GM21619 (cell line): Measurements from ENCODE around the gene RAPGEF5.
A peak's percentile ranks its signal among the peaks of the same experiment; 100 is the strongest.

ENCODE experiments used
- ATAC-seq: cut with Tn5 transposase; IDR thresholded peaks from one replicate; pipeline ENCODE4 v1.9.1; 2021; ENCODE audit not compliant: unreplicated experiment

The RAPGEF5 gene

DNA sequence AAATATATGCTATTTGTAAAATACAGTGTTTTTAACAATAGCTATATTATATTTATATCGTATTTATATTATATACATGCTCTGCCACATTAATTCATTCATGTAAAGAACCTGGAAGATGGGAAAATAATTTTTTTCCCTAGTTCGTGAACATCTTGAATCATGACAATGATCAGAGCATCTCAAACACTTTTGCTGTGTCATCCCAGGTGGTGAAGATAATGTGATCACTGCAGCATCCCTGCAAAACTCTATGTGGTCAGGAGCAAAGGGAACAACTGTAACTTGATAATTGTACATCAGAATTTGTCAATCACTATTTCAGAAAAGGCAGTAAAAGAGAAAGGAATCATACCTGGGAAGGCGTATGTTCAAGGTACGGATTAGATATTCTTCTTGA, 39.3 kb downstream of the RAPGEF5 start:
- no peak for ATAC-seq

DNA sequence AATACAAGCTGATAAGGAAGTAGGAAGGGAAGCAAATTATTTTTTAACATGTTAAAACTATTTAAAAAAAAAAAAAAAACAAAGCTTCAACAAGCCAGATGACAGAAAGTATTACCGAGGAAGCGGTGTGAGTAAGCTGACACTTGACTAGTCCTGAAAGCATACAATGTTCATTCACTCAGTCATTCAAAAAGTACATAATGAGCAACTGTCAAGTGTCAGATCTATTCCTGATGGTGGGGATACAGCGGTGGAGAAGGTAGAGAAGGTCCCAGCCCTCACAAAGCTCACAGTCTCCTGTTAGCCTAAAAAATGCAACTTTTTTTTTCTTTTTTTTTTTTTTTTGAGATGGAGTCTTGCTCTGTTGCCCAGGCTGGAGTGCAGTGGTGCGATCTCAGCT, 40.0 kb downstream of the RAPGEF5 start:
- no peak for ATAC-seq

DNA sequence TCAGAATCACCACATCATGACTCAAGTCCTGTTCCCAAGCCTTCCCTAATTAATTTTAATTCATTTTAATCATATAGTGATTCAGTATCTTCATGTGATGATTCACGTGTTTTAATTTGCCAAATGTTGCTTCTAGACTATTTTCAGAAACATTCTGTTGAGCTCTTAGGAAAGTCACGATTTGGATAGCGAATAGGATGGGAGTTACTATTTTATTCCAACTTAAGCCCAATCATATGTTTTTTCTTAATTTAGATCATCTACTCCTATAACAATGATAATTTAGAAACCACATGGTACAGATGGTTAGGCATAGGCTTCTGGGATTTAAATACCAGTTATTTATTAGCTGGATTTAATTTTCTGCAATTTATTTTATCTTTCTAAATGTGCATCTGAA, 49.1 kb downstream of the RAPGEF5 start:
- no peak for ATAC-seq

DNA sequence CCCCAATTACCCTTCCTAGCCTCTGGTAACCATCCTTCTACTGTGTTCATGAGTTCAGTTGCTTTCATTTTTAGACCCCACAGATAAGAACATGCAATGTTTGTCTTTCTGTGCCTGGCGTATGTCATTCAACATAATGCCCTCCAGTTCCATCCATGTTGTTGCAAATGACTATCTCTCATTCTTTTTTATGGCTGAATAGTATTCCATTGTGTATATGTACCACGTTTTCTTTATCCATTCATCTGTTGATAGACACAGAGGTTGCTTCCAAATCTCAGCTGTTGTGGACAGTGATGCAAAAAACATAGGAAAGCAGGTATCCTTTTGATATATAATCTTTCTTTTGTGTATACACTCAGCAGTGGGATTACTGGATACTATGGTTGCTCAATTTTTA, 51.2 kb downstream of the RAPGEF5 start:
- no peak for ATAC-seq

DNA sequence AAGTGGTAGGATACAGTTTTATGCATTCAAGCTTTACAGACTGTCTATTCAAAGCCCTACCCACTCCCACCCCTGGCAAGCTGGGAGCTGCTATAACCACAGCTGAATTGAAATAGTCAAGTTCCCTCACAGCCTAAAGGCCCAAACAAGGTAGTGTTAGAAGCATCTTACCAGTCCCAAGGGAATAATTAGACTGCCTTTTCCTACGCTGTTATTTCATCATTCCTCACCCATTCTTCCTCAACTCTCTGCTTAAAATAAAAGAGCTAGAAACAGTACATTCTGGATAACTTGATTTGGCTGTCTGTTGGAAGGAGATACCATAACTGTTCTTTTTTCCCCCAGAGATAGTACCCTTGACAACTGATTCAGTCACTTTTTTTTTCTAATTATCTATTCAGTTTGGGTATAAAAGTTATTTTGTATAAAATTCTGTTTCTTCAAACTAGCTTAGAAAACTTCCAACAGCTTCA, 54.0 kb downstream of the RAPGEF5 start:
- no peak for ATAC-seq

DNA sequence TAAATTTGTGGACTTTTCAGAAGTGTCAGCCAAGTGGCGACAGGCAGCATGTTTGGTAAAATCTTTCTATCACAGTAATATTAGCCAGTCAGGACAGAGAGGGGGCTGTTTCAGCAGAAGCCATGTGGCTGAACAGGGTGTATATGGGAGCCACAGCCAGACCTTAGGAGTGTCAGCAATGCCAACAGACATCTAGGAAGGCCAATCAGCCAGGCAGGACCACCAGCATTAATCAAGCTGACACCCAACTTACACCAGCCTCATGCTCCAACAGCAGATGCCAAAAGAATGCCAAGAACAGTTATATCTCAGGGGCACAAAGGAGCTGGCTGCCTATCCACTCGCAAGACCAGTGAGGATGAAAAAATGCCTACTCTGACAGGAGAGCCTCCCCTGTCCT, 54.8 kb downstream of the RAPGEF5 start:
- no peak for ATAC-seq

DNA sequence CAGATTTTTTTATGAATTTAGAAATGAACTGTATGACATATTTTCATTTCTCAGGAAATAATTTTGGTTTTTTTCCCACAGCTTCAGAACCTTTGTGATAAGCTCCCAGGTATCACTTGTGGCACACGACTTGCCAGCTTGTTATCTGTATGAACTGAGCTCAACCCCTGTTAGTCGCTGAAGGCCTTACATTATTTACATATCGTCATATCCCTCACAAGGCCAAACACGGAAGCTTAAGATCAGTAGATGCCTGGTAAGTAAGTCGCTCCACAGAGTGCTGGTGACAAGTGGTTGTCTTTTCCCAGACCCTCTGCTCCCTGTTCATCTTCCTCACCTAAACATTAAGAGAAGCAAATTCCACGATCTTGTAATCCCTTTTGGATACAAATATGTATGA, 55.2 kb downstream of the RAPGEF5 start:
- no peak for ATAC-seq

DNA sequence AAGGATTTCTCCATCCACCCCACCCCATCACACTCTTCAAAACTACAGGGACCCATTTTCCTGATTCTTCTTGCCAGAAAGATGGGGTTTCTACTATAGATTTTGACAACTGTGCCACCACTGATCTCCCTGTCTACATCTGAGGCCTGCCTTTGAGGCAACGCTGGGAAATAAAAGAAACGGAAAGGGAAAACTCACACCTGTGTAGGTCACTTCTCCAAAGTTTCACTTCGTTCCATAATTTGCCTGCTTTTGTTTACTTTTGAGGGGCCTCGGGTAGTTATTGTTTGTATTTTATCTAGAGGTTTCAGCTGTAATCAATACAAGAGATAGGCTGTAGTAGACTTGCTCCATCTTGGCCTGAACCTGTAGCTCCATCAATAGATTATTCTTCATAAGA, 56.1 kb downstream of the RAPGEF5 start:
- ATAC-seq: no peak

DNA sequence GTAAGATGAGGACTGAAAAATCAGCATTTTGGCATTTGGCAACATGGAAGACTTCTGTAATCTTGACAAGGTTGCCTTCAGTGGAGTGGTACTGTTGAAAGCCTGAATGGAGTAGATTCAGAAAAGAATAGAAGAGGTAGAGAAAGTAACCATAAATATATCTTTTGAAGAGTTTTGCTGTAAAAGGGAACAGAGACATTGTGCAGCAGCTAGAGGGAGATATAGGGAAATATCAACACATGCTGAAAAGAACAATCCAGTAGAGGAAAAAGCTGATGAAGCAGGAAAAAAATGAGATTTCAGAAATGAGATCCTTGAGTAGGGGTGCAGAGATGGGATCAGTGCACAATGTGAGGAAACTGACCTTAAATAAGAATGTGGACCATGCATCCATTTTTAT, 60.0 kb downstream of the RAPGEF5 start:
- no peak for ATAC-seq

DNA sequence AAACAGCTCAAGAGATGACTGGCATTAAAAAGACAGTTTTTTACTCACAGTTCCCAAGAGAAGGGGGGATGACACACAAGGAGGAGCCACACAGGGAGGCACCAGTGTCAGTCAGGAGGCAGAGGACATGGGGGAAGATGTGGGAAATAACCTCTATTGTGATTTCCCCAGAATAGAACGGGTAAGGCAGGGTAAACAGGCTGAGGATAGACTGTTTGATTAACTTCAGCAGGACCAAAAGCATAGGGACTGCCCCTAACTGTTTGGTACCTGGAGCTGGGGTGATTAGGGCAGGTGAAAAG, 60.7 kb downstream of the RAPGEF5 start:
- peak; percentile 47 for ATAC-seq

DNA sequence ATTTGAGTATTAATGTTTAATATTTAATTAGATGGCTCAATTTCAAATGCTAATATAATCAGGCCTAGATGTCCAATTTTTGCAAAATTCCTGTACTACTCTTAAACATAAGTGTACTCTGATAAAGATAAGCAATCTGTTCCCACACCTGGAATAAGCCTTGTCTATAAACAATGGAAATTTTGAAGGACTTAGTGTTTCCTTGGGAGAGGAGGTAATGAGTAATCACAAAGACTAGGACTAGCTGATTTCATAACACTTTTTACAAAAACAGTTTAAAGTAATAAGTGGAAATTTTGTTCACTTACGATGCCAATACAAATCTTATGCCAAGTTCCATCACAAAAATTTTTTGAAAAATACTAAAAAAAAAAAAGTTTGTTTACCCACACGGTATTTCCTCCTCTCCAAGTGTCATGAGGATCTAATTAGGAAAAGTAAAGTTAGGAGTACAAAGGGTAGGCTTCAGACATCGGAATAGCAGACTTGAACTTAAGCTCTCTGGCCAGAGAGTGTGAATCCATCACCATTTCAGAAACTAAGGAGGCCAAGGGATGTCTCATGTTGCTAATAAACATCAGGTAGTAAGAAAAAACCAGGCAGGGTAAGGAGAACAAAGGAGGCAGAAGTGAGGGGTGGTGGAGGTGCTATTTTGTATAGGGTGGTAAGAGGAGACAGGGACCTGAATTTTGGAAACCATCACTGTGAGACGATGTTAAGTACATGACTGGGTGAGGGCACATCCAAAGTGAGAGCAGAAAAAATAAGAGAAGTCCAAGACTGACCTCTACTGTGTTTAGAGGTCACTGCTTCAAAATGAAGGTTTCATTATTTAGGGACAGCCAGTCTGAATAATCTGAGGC, 61.3 kb downstream of the RAPGEF5 start:
- ATAC-seq: no peak

DNA sequence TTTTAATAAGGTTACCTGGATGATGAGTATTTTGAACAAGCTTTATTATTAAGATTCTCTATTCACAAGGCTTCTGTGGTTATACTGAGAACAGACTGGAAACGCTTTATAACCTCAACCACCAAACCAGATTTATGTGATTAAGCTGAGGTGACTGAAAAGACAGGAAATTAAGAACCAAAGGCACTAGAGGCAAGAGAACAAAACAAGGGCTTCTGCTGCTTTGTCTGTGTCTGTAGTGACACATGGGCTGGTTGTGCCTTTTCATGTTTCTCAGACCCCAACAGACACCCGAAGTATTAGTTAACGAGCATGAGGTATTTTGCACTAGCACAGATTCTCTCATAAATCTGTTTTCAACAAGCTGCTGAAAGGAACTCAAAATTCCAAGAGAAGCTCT, 64.4 kb downstream of the RAPGEF5 start:
- no peak for ATAC-seq

DNA sequence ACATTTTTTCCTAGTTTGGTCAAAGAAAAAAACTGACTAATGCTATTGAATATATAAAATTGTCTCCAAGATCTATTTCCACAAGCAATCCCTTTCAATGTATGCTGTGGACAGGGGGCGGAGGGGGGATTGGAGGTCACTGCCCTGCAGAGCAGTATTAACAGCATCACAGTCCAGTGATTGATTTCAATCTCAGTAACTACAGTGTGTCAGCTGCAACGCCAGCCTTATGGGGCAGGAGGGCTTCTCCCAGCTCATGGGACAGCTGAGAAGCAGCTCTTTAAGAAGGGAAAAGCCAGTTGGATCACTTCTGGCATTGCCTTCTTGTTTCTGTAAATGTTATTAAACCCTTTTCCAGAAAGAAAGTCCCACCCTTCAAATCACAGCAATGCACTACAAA, 65.0 kb downstream of the RAPGEF5 start:
- ATAC-seq: no peak

DNA sequence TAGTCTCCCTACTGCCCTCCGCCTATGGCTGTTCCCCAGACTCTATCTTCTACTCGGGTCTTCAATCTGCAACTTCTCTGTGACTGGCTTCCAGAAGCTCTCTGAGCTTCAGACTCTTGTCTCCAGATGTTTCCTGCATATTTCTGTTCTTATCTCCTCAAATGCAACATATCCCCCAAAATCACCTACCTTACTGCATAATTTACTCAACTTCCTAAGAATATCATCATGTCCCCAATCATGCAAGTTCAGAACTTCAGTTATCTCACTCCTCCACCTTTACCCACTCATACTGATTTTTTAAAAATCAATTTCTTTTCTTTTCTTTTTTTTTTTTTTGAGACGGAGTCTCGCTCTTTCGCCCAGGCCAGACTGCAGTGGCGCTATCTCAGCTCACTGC, 68.8 kb downstream of the RAPGEF5 start:
- ATAC-seq: no peak

DNA sequence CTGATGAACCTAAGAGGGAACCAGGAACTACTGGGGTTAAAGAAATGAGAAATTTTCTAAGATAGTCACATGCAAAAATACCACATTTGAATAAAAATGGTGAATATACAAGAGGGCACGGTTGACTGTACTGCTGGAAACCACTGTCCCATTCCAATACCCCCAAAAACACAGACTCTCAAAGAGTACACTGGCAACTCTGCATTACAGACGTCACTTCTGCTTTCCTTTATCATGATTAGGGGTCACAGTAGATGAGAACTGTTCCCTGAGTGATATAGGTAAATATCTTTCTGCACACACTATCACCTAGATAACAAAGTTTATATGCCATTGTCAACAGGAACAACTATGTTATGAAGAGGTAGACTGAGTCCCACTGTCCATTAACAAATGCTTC, 69.5 kb downstream of the RAPGEF5 start:
- ATAC-seq: no peak

DNA sequence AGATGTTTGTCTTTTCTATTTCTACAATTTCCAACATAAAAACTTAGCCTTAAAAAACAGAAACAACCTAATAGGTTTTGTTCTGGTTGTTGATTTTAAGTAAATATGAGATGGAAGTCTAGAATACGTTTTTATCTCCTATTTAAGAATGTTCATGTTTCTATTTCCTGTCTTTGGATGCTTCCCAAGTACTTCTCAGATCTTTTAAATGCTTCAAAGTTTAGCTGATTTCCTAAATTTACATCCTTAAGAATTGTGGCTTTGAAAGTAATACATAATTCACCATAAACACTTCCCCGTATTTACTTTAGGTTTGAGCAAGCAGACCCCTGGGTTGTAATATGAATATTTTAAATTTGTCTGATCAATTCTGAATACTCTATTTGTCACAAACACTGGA, 70.5 kb downstream of the RAPGEF5 start:
- ATAC-seq: no peak

DNA sequence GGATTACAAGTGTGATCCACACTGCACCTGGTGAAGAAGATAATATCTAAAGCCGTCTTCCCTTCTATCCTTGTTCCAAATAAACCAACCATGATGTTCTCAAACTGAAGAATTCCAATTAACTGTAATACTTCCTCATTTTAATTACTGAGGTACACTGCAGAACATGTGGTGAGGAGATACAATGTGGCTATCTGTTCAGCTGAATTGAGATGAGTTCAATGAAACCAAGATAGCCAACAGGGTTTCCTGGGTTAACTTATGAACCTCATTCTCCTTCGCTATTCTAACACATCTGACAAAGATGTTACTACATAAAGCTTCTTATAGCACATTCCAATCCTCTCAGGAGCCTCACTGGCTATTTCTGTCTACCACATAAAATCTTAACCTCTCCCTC, 75.5 kb downstream of the RAPGEF5 start:
- ATAC-seq: no peak

DNA sequence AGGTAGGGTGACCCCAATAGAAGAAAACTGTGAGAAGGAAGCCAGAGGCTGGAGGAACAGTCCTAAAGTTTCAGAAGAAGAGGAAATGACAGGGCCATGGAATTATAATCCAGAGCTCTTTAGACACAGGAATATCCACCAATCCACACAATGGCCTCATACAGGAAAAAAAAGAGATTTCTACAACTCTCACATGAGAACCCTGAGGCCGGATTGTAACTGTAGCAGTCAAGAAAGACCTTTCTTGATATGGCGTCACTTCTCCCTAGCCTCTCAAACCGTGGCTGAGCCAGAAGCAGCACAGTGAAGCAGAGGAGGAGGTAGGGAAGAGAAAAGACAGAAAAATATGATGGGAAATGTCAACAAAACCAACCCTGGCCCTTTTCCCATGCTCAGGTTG, 76.9 kb downstream of the RAPGEF5 start:
- no peak for ATAC-seq

DNA sequence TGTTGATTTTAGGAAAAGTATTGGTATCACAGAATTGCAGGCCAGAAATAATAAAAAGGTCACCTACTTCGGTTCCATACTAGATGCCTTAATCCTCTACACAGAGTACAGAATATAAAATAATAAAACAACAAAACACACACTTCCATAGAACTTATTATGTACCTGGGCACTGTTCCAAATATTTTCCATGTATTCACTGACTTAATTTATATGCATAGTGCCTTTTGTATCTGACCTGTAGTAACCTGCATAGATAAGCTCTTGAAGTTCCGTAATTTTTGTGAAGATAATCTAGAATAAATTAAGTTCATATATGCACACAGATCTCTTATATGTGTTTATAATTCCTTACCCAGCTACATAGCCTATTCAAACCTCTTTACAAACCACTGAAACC, 78.3 kb downstream of the RAPGEF5 start:
- no peak for ATAC-seq

DNA sequence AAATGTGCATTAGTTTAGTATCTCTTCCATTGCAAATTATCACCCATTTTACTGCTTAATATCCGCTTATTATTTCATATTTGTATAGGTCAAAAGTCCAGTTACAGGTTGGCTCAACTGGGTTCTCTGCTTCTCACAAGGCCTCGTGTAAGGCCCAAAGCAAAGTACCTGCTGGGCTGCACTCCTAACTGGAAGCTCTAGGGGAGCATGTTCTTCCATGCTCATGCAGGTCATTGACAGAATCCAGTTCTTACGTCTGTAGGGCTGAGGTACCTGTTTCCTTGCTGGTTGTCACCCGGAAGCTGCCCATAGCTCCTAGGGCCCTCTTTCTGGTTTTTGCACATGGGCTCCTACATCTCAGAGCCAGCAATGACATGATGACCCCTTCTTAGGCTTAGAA, 79.6 kb downstream of the RAPGEF5 start:
- ATAC-seq: no peak

DNA sequence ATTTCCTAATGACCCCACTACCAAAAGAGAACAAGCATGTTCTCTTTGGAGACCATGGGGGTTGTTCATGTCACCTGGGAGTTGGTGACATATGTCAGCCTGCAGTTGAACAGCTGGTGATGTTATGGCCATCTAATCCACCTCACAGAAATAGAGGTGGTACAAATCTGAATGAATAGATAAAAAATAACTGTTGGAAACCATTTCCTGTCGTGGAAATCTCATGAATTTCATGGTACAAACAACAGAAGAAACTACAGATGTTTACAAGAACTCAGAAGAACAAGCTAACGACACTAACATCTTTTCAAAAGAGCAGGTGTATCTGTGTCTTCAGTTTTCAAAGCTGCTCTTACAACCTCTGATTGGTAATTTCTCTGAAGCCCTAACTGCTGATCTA, 81.3 kb downstream of the RAPGEF5 start:
- no peak for ATAC-seq

DNA sequence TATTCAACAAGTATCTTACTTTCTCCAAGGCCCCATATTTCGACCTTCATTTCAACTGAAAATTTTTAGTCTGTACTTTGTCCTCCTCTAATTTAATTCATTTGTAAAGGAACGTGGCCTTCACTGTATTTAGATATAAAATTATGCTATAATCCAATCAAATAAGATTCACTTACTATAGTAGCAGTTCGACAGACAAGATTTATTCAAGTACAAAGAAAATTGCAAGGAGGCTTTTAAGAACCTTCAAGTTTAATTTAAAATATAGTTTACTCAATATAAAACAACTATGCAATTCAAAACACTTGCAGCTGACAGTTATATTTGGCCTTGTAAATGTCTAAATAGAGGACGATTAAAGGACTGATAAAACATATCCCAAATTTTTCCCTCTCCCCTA, 85.6 kb downstream of the RAPGEF5 start:
- no peak for ATAC-seq

DNA sequence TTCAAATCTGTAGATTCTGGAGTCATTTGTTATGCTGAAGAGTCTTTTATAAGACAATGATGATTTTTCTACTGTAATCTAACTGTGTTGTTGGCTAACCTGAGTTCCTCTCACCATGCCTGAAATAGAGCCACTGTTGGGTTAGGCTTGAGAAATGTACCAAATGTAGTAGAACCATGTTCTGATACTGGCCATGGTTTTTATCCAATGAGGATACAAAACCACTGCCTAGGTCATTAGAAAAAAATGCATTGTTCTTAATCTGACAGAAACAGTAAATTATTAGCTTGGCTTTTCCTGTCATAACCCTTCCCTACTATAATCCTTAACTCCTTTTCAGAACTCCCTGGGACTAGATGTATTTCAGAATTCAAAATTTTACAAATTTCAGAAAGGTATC, 86.6 kb downstream of the RAPGEF5 start:
- ATAC-seq: no peak
